ENCODE measurements around the gene ETV3.
A peak's percentile ranks its signal among the peaks of the same experiment; 100 is the strongest.

Gene ETV3

DNA sequence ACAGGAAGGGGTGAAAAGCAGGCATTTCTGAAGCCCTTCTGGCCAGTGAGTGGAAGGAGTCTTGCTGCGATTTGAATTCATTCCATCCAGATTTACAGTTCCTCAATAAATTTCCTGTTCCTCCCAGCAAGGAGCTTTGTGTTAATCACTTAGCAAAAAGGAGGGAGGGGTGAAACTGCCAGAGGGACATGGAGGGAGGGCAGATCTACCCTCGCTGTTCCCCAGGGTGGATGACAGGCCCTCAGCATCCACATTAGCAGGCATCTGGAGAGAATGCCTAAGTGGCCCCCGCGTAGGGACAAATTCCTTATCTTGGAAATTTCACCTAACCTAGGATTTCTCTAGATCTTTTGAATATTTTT, 1.2 kb downstream of the ETV3 start:
- TF ChIP-seq ZFP30 (CRISPR knock-in tag; IDR thresholded peaks at IDR 0.05) = no peak
- TF ChIP-seq, protein P1, sequence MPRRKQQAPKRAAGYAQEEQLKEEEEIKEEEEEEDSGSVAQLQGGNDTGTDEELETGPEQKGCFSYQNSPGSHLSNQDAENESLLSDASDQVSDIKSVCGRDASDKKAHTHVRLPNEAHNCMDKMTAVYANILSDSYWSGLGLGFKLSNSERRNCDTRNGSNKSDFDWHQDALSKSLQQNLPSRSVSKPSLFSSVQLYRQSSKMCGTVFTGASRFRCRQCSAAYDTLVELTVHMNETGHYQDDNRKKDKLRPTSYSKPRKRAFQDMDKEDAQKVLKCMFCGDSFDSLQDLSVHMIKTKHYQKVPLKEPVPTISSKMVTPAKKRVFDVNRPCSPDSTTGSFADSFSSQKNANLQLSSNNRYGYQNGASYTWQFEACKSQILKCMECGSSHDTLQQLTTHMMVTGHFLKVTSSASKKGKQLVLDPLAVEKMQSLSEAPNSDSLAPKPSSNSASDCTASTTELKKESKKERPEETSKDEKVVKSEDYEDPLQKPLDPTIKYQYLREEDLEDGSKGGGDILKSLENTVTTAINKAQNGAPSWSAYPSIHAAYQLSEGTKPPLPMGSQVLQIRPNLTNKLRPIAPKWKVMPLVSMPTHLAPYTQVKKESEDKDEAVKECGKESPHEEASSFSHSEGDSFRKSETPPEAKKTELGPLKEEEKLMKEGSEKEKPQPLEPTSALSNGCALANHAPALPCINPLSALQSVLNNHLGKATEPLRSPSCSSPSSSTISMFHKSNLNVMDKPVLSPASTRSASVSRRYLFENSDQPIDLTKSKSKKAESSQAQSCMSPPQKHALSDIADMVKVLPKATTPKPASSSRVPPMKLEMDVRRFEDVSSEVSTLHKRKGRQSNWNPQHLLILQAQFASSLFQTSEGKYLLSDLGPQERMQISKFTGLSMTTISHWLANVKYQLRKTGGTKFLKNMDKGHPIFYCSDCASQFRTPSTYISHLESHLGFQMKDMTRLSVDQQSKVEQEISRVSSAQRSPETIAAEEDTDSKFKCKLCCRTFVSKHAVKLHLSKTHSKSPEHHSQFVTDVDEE (CRISPR knock-in tag; IDR thresholded peaks at IDR 0.05) = no peak
- no peak for TF ChIP-seq TOX (CRISPR knock-in tag; IDR thresholded peaks at IDR 0.05; ENCODE audit: borderline replicate concordance)
- TF ChIP-seq ZNF70 (CRISPR knock-in tag; IDR thresholded peaks at IDR 0.05) = no peak
- ATAC-seq = peak; percentile 2; the same call in 2 of the 3 replicates

DNA sequence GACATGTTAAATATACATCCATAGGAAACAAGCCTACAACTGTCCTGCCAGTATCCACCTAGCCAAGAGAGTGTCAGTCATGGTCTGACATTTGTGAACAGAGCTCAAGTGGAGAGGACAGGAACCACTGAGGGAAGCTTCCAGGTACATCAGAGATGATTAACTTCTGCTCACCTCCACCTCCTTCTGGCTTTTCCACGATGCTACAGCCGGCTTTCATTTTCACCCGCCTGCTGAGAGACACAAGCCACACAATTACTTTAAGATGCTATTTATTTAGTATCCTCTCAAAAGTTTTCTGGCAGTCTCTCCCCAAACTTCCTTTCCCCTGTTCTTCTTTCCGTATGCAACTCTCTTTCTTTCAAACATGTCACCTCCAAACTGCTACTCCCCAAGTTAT, 2.1 kb downstream of the ETV3 start:
- TF ChIP-seq, protein P1 (CRISPR knock-in tag; IDR thresholded peaks at IDR 0.05) = no peak
- TF ChIP-seq ZNF8 (CRISPR knock-in tag; IDR thresholded peaks at IDR 0.05) (no peak), PPARA (CRISPR knock-in tag; IDR thresholded peaks at IDR 0.05; ENCODE audit: borderline replicate concordance) (no peak), ZFP30 (CRISPR knock-in tag; IDR thresholded peaks at IDR 0.05) (no peak), ARNTL (CRISPR knock-in tag; IDR thresholded peaks at IDR 0.05; ENCODE audit: borderline replicate concordance, low read depth) (no peak), OSR1 (CRISPR knock-in tag; IDR thresholded peaks at IDR 0.05) (no peak), ZNF70 (CRISPR knock-in tag; IDR thresholded peaks at IDR 0.05) (no peak), SNAI2 (CRISPR knock-in tag; IDR thresholded peaks at IDR 0.05) (no peak), ISL1 (CRISPR knock-in tag; IDR thresholded peaks at IDR 0.05) (no peak), TCF4 (CRISPR knock-in tag; IDR thresholded peaks at IDR 0.05; ENCODE audit: borderline replicate concordance) (no peak), BACH2 (CRISPR knock-in tag; IDR thresholded peaks at IDR 0.05; ENCODE audit: borderline replicate concordance) (no peak), ZNF565 (CRISPR knock-in tag; conservative IDR thresholded peaks at IDR 0.05; ENCODE audit: low read depth) (no peak), ZC3H10 (CRISPR knock-in tag; IDR thresholded peaks at IDR 0.05) (no peak), CSDC2 (CRISPR knock-in tag; IDR thresholded peaks at IDR 0.05) (no peak)
- TF ChIP-seq, protein P2, sequence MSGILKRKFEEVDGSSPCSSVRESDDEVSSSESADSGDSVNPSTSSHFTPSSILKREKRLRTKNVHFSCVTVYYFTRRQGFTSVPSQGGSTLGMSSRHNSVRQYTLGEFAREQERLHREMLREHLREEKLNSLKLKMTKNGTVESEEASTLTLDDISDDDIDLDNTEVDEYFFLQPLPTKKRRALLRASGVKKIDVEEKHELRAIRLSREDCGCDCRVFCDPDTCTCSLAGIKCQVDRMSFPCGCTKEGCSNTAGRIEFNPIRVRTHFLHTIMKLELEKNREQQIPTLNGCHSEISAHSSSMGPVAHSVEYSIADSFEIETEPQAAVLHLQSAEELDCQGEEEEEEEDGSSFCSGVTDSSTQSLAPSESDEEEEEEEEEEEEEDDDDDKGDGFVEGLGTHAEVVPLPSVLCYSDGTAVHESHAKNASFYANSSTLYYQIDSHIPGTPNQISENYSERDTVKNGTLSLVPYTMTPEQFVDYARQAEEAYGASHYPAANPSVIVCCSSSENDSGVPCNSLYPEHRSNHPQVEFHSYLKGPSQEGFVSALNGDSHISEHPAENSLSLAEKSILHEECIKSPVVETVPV (CRISPR knock-in tag; IDR thresholded peaks at IDR 0.05) = no peak
- TF ChIP-seq, protein P3, sequence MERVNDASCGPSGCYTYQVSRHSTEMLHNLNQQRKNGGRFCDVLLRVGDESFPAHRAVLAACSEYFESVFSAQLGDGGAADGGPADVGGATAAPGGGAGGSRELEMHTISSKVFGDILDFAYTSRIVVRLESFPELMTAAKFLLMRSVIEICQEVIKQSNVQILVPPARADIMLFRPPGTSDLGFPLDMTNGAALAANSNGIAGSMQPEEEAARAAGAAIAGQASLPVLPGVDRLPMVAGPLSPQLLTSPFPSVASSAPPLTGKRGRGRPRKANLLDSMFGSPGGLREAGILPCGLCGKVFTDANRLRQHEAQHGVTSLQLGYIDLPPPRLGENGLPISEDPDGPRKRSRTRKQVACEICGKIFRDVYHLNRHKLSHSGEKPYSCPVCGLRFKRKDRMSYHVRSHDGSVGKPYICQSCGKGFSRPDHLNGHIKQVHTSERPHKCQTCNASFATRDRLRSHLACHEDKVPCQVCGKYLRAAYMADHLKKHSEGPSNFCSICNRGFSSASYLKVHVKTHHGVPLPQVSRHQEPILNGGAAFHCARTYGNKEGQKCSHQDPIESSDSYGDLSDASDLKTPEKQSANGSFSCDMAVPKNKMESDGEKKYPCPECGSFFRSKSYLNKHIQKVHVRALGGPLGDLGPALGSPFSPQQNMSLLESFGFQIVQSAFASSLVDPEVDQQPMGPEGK (CRISPR knock-in tag; IDR thresholded peaks at IDR 0.05; ENCODE audit: borderline replicate concordance) = no peak
- TF ChIP-seq, protein P4, sequence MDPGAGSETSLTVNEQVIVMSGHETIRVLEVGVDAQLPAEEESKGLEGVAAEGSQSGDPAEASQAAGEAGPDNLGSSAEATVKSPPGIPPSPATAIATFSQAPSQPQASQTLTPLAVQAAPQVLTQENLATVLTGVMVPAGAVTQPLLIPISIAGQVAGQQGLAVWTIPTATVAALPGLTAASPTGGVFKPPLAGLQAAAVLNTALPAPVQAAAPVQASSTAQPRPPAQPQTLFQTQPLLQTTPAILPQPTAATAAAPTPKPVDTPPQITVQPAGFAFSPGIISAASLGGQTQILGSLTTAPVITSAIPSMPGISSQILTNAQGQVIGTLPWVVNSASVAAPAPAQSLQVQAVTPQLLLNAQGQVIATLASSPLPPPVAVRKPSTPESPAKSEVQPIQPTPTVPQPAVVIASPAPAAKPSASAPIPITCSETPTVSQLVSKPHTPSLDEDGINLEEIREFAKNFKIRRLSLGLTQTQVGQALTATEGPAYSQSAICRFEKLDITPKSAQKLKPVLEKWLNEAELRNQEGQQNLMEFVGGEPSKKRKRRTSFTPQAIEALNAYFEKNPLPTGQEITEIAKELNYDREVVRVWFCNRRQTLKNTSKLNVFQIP (CRISPR knock-in tag; IDR thresholded peaks at IDR 0.05; ENCODE audit: borderline replicate concordance, low read depth) = no peak
- TF ChIP-seq, protein P5, sequence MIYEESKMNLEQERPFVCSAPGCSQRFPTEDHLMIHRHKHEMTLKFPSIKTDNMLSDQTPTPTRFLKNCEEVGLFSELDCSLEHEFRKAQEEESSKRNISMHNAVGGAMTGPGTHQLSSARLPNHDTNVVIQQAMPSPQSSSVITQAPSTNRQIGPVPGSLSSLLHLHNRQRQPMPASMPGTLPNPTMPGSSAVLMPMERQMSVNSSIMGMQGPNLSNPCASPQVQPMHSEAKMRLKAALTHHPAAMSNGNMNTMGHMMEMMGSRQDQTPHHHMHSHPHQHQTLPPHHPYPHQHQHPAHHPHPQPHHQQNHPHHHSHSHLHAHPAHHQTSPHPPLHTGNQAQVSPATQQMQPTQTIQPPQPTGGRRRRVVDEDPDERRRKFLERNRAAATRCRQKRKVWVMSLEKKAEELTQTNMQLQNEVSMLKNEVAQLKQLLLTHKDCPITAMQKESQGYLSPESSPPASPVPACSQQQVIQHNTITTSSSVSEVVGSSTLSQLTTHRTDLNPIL (CRISPR knock-in tag; IDR thresholded peaks at IDR 0.05; ENCODE audit: low read depth) = no peak

More for the DNA sequence above, 2.1 kb downstream of the ETV3 start:
- ATAC-seq = no peak

All from SK-N-SH treated with all-trans-retinoic acid at 6 μM for 48 hours (cell line).